Erythroblast (primary cell): ENCODE results near the gene OCLN.

ENCODE experiments used
- GATA1 ChIP-seq: IDR thresholded peaks from 2 replicates; pipeline ENCODE4 v1.6.1; 2011; ENCODE audit warnings: low read depth, mild to moderate bottlenecking, control low read depth, low read length, moderate library complexity
- POLR2A ChIP-seq: IDR thresholded peaks from 2 replicates; pipeline ENCODE4 v1.6.1; 2011; ENCODE audit warnings: mild to moderate bottlenecking, low read length

GRCh38 chr5:69462170-69462569 lies 30.4 kb upstream of the OCLN start:
- TF ChIP-seq POLR2A = no peak
- TF ChIP-seq GATA1 = no peak
